ENCODE data around the gene VPS50.
"Not testable (repeated sequence)": the region's sequence is repeated elsewhere in the genome, so short reads cannot be mapped to it uniquely, and the experiment has no call there.

The VPS50 gene

DNA sequence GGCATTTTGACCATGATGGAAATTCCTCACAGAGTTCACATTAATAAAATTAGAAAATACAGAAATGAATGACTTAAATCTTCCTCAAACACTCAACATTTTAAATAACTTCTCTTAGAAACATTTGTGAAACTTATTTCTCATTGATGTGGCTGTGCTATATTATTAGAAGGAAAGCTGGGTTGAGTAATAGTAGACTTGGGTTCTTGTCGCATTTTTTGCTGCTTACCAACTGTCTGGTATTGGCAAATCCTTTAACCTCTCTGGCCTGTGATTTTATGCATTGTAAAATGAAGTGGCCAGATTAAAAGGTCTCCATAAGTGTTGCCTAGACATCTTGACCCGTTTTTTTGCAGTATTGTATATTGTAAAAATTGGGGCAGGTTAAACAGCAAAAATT lies 66.5 kb downstream of the VPS50 start:
- no peak overlapping the region for H3K4me3 ChIP-seq (ENCODE audit: low read length)
- no peaks in the 10 kb centered on the region for H3K9me3 ChIP-seq (ENCODE audit: control insufficient read depth, insufficient read depth, low read length)
- no CpG with 5 or more reads among the region's 2 CpGs for WGBS (ENCODE audit: insufficient coverage, insufficient read length)
- H3K27me3 ChIP-seq (ENCODE audit: control insufficient read depth, insufficient read depth, low read length), result no peaks in the 10 kb centered on the region
- H3K27ac ChIP-seq (ENCODE audit: low read length), result no peak overlapping the region
- H3K4me1 ChIP-seq (ENCODE audit: control insufficient read depth, insufficient read depth, low read length), result no peaks in the 10 kb centered on the region
- DNase-seq (ENCODE audit: low read depth, low spot score), result no peak
- H3K36me3 ChIP-seq (ENCODE audit: control insufficient read depth, insufficient read depth, low read length), result no peaks in the 10 kb centered on the region

DNA sequence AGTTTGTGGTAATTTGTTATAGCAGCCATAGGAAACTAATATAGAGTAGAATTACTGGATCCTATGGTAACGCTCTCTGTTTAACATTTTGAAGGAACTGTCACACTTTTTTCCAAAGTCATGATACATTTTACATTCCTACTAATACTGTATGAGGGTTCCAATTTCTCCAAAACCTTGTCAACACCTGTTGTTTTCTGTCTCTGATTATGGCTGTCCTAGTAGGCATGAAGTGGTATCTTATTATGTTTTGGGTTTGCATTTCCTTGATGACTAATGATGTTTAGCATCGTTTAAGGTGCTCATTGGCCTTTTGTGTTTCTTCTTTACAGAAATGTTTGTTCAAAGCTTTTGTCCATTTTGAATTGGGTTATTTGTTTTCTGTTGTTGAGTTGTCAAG lies 69.6 kb downstream of the VPS50 start:
- Histone ChIP-seq H3K4me3 (ENCODE audit: low read length) (no peak overlapping the region), H3K36me3 (ENCODE audit: control insufficient read depth, insufficient read depth, low read length) (no peaks in the 10 kb centered on the region), H3K9me3 (ENCODE audit: control insufficient read depth, insufficient read depth, low read length) (no peaks in the 10 kb centered on the region), H3K4me1 (ENCODE audit: control insufficient read depth, insufficient read depth, low read length) (no peaks in the 10 kb centered on the region), H3K27me3 (ENCODE audit: control insufficient read depth, insufficient read depth, low read length) (no peaks in the 10 kb centered on the region), H3K27ac (ENCODE audit: low read length) (no peak overlapping the region)
- no peak for DNase-seq (ENCODE audit: low read depth, low spot score)
- WGBS (ENCODE audit: insufficient coverage, insufficient read length), result no CpG with 5 or more reads among the region's 2 CpGs

DNA sequence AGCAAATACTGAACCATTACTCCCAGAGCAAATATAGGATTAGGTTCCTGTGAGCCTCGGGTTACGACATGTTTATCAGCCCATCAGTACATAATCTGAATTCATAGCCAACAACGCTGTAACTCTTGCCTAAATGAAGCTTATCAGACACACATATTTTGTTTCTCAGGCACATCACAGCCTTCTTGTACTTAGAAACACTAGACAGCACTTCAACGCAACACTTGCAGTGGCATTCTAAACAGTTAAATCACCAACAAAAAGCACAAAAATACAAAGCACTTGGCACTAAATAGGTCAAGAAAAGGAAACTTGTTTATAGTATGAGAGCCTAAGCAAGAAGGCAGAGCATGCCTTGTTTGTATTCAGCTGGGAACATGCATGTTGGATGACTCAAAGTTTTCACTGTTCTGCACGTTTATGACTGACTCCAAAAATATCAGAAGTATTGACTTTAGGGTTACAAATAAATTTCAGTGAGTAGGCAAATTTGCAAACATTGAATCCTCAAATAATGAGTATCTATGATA lies 75.0 kb downstream of the VPS50 start:
- Histone ChIP-seq H3K27ac (ENCODE audit: low read length) (no peak overlapping the region), H3K36me3 (ENCODE audit: control insufficient read depth, insufficient read depth, low read length) (no peaks in the 10 kb centered on the region), H3K4me3 (ENCODE audit: low read length) (no peak overlapping the region), H3K9me3 (ENCODE audit: control insufficient read depth, insufficient read depth, low read length) (no peaks in the 10 kb centered on the region), H3K4me1 (ENCODE audit: control insufficient read depth, insufficient read depth, low read length) (no peaks in the 10 kb centered on the region), H3K27me3 (ENCODE audit: control insufficient read depth, insufficient read depth, low read length) (no peaks in the 10 kb centered on the region)
- DNase-seq (ENCODE audit: low read depth, low spot score), result no peak
- WGBS (ENCODE audit: insufficient coverage, insufficient read length), result no CpG with 5 or more reads among the region's 5 CpGs

GRCh38 chr7:93307943-93308342 lies 75.8 kb downstream of the VPS50 start:
- WGBS (ENCODE audit: insufficient coverage, insufficient read length), result no CpG with 5 or more reads among the region's 1 CpG
- no peak for DNase-seq (ENCODE audit: low read depth, low spot score)
- no peaks in the 10 kb centered on the region for H3K36me3 ChIP-seq (ENCODE audit: control insufficient read depth, insufficient read depth, low read length)
- H3K27me3 ChIP-seq (ENCODE audit: control insufficient read depth, insufficient read depth, low read length), result no peaks in the 10 kb centered on the region
- H3K4me3 ChIP-seq (ENCODE audit: low read length), result no peak overlapping the region
- no peaks in the 10 kb centered on the region for H3K4me1 ChIP-seq (ENCODE audit: control insufficient read depth, insufficient read depth, low read length)
- H3K27ac ChIP-seq (ENCODE audit: low read length), result no peak overlapping the region
- H3K9me3 ChIP-seq (ENCODE audit: control insufficient read depth, insufficient read depth, low read length), result no peaks in the 10 kb centered on the region

DNA sequence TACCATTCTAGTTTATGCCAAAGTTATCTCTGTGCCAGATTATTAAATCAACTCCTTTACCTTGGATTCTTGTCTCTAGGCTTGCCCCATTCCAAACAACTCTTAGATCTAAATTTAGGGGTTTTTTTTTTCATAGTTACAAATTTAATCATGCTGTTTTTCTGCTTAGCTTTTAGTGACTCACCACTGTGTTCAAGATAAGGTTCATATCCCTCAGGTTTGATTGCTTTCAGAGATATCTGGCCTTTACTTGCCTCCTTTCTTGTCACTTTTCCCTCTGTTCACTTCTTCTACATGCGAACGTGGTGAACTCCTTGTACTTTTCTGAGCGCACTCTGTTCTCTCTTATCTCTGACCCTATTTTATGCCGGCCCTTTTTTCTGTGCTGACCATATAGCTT lies 78.2 kb downstream of the VPS50 start:
- Histone ChIP-seq H3K36me3 (ENCODE audit: control insufficient read depth, insufficient read depth, low read length) (no peaks in the 10 kb centered on the region), H3K4me1 (ENCODE audit: control insufficient read depth, insufficient read depth, low read length) (no peaks in the 10 kb centered on the region), H3K9me3 (ENCODE audit: control insufficient read depth, insufficient read depth, low read length) (no peaks in the 10 kb centered on the region), H3K27me3 (ENCODE audit: control insufficient read depth, insufficient read depth, low read length) (no peaks in the 10 kb centered on the region), H3K27ac (ENCODE audit: low read length) (no peak overlapping the region), H3K4me3 (ENCODE audit: low read length) (no peak overlapping the region)
- no CpG with 5 or more reads among the region's 4 CpGs for WGBS (ENCODE audit: insufficient coverage, insufficient read length)
- DNase-seq (ENCODE audit: low read depth, low spot score), result no peak

DNA sequence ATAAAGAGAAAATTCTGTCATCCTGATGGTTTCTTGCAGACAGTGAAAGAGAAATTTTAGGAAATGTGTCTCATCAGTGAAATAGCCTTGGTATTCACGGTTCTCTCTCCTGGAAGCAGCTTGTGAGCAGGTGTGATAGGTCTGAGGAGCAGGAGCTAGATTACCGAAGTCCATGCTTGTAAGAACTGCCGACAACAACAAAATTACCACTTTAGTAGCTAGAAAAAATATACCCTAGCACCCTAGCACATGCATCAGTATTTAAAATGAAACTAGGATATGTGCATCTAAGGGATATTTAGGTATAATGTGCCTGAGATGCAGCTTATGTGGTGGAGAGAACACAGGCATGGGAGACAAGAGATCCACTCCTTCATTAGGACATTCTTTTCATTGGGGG lies 82.3 kb downstream of the VPS50 start:
- no peaks in the 10 kb centered on the region for H3K9me3 ChIP-seq (ENCODE audit: control insufficient read depth, insufficient read depth, low read length)
- no peak overlapping the region for H3K4me3 ChIP-seq (ENCODE audit: low read length)
- DNase-seq (ENCODE audit: low read depth, low spot score), result no peak
- WGBS (ENCODE audit: insufficient coverage, insufficient read length), result no CpG with 5 or more reads among the region's 3 CpGs
- H3K4me1 ChIP-seq (ENCODE audit: control insufficient read depth, insufficient read depth, low read length), result no peaks in the 10 kb centered on the region
- no peak overlapping the region for H3K27ac ChIP-seq (ENCODE audit: low read length)
- H3K36me3 ChIP-seq (ENCODE audit: control insufficient read depth, insufficient read depth, low read length), result no peaks in the 10 kb centered on the region
- no peaks in the 10 kb centered on the region for H3K27me3 ChIP-seq (ENCODE audit: control insufficient read depth, insufficient read depth, low read length)

GRCh38 chr7:93315896-93316295 lies 83.7 kb downstream of the VPS50 start:
- no peak overlapping the region for H3K4me3 ChIP-seq (ENCODE audit: low read length)
- H3K4me1 ChIP-seq (ENCODE audit: control insufficient read depth, insufficient read depth, low read length), result no peaks in the 10 kb centered on the region
- H3K27me3 ChIP-seq (ENCODE audit: control insufficient read depth, insufficient read depth, low read length), result no peaks in the 10 kb centered on the region
- no peak for DNase-seq (ENCODE audit: low read depth, low spot score)
- no peak overlapping the region for H3K27ac ChIP-seq (ENCODE audit: low read length)
- no peaks in the 10 kb centered on the region for H3K9me3 ChIP-seq (ENCODE audit: control insufficient read depth, insufficient read depth, low read length)
- no CpG with 5 or more reads among the region's 2 CpGs for WGBS (ENCODE audit: insufficient coverage, insufficient read length)
- no peaks in the 10 kb centered on the region for H3K36me3 ChIP-seq (ENCODE audit: control insufficient read depth, insufficient read depth, low read length)

- no peaks in the 10 kb centered on the region for H3K4me1 ChIP-seq (ENCODE audit: control insufficient read depth, insufficient read depth, low read length)
- H3K4me3 ChIP-seq (ENCODE audit: low read length), result no peak overlapping the region
- no peaks in the 10 kb centered on the region for H3K9me3 ChIP-seq (ENCODE audit: control insufficient read depth, insufficient read depth, low read length)
- no peaks in the 10 kb centered on the region for H3K36me3 ChIP-seq (ENCODE audit: control insufficient read depth, insufficient read depth, low read length)
- no peak for DNase-seq (ENCODE audit: low read depth, low spot score)
- no peak overlapping the region for H3K27ac ChIP-seq (ENCODE audit: low read length)
- H3K27me3 ChIP-seq (ENCODE audit: control insufficient read depth, insufficient read depth, low read length), result no peaks in the 10 kb centered on the region
These were observed 84.6 kb downstream of the VPS50 start for GRCh38 chr7:93316730-93317129.

DNA sequence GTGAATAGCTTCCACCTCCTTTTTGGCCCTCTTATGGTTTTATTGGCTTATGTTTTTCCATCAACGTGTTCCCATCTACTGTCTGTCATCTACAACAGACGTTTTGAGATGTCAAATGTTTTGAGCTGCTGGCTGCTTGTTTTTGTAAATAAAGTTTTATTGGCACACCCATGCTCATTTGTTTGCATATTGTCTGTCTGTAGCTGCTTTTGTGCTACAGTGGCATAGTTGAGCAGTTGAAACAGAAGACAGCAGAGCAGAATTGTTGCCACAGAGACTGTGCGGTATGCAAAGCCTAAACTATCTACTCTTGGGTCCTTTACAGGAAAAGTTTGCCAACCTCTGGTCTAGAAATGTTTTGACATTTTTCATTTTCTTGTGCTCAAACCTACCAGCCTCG lies 88.7 kb downstream of the VPS50 start:
- Histone ChIP-seq H3K27ac (ENCODE audit: low read length) (no peak overlapping the region), H3K9me3 (ENCODE audit: control insufficient read depth, insufficient read depth, low read length) (no peaks in the 10 kb centered on the region), H3K36me3 (ENCODE audit: control insufficient read depth, insufficient read depth, low read length) (no peaks in the 10 kb centered on the region), H3K4me1 (ENCODE audit: control insufficient read depth, insufficient read depth, low read length) (no peaks in the 10 kb centered on the region), H3K4me3 (ENCODE audit: low read length) (no peak overlapping the region), H3K27me3 (ENCODE audit: control insufficient read depth, insufficient read depth, low read length) (no peaks in the 10 kb centered on the region)
- WGBS (ENCODE audit: insufficient coverage, insufficient read length), result no CpG with 5 or more reads among the region's 4 CpGs
- DNase-seq (ENCODE audit: low read depth, low spot score), result no peak

DNA sequence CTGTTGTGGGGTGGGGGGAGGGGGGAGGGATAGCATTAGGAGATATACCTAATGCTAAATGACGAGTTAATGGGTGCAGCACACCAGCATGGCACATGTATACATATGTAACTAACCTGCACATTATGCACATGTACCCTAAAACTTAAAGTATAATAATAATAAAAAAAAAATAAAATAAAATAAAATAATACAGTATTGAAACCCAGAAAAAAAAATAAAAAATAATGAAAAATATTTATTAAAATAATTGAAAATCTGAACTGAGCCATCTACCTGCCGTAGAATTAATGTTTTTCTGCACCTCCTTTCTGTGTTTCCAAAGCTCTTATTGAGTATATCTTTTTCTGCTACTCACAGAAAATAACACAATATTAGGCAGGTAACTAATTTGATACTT lies 94.1 kb downstream of the VPS50 start:
- not testable (repeated sequence) for H3K27ac ChIP-seq (ENCODE audit: low read length); H3K36me3 ChIP-seq (ENCODE audit: control insufficient read depth, insufficient read depth, low read length); H3K4me3 ChIP-seq (ENCODE audit: low read length); H3K9me3 ChIP-seq (ENCODE audit: control insufficient read depth, insufficient read depth, low read length); DNase-seq (ENCODE audit: low read depth, low spot score); H3K4me1 ChIP-seq (ENCODE audit: control insufficient read depth, insufficient read depth, low read length); H3K27me3 ChIP-seq (ENCODE audit: control insufficient read depth, insufficient read depth, low read length)
- no CpG with 5 or more reads among the region's 2 CpGs for WGBS (ENCODE audit: insufficient coverage, insufficient read length)

DNA sequence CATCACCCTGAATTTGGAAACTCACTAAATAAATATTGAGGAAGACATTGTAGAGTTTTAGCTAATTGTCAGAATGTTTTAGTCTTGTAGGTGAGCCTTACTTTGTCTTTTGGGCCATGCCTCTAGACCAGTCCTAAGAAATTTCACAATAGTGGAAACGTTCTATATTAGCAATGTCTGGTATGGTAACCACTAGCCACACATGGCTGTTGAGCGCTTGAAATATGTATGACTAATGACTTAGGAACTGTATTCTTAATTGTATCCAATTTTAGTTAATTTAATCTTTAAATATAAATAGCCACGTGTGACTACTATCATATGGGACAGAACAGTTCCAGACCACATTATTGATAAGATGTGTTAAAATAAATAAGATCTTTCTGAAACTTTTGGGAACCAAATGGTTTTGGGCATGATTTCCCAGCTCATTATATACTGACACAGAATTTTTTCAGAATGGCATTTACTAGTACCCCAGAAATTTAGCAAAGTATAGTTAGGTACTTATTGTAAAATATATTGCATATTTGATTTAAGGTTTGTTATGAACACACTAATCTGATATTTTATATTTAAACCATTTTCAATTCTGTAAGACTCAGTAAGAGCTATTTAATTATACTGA lies 95.0 kb downstream of the VPS50 start:
- no CpG with 5 or more reads among the region's 3 CpGs for WGBS (ENCODE audit: insufficient coverage, insufficient read length)
- H3K36me3 ChIP-seq (ENCODE audit: control insufficient read depth, insufficient read depth, low read length), result no peaks in the 10 kb centered on the region
- DNase-seq (ENCODE audit: low read depth, low spot score), result no peak
- no peaks in the 10 kb centered on the region for H3K27me3 ChIP-seq (ENCODE audit: control insufficient read depth, insufficient read depth, low read length)
- no peaks in the 10 kb centered on the region for H3K4me1 ChIP-seq (ENCODE audit: control insufficient read depth, insufficient read depth, low read length)
- H3K4me3 ChIP-seq (ENCODE audit: low read length), result no peak overlapping the region
- H3K27ac ChIP-seq (ENCODE audit: low read length), result no peak overlapping the region
- H3K9me3 ChIP-seq (ENCODE audit: control insufficient read depth, insufficient read depth, low read length), result no peaks in the 10 kb centered on the region

Measured in iPS DF 6.9 (cell line).